DND-41 (cell line): ENCODE data around the gene ENTPD6.

ENCODE experiments used
- ATAC-seq: fragments of 200-7000 bp; cut with Tn5 transposase; 3 replicates; pipeline ENCODE4 v1.9.1; 2021; ENCODE audit warnings: low read depth; ENCODE audit not compliant: insufficient read depth
- DNase-seq: peaks from one replicate; pipeline ENCODE4 v3.0.0-alpha.2; 2020
- H2AFZ ChIP-seq: 2 replicates; pipeline ENCODE4 v1.6.0; 2012; ENCODE audit warnings: low read depth, low read length
- H3K27ac ChIP-seq: 2 replicates; pipeline ENCODE4 v1.5.1; 2012; ENCODE audit warnings: low read length, inconsistent platforms
- H3K27me3 ChIP-seq: fragments of 200-600 bp; sonication (generic); 2 replicates; pipeline ENCODE4 v1.6.0; 2012; ENCODE audit warnings: low read length, mild to moderate bottlenecking, inconsistent platforms; ENCODE audit not compliant: insufficient read depth, poor library complexity
- H3K36me3 ChIP-seq: 2 replicates; pipeline ENCODE4 v1.5.1; 2012; ENCODE audit warnings: low read length, inconsistent platforms; ENCODE audit not compliant: insufficient read depth
- H3K4me1 ChIP-seq: 2 replicates; pipeline ENCODE4 v1.5.1; 2012; ENCODE audit warnings: mild to moderate bottlenecking, low read length; ENCODE audit not compliant: insufficient read depth
- H3K4me2 ChIP-seq: 2 replicates; pipeline ENCODE4 v1.6.0; 2012; ENCODE audit warnings: mild to moderate bottlenecking, moderate library complexity, low read length, inconsistent platforms; ENCODE audit not compliant: insufficient read depth
- H3K4me3 ChIP-seq, 2 experiments: fragments of 200-600 bp in 1 of 2; shearing (Covaris generic) in 1 of 2; 2 replicates each; pipeline ENCODE4 v1.5.1; 2012 to 2016; ENCODE audit warnings: inconsistent platforms in 2 of 2, low read length in 2 of 2, mild to moderate bottlenecking in 2 of 2, low read depth in 1 of 2, moderate library complexity in 1 of 2
- H3K79me2 ChIP-seq: 2 replicates; pipeline ENCODE4 v1.6.0; 2012; ENCODE audit warnings: low read length, inconsistent platforms; ENCODE audit not compliant: insufficient read depth
- H3K9ac ChIP-seq: 2 replicates; pipeline ENCODE4 v1.6.0; 2012; ENCODE audit warnings: low read depth, mild to moderate bottlenecking, inconsistent platforms, low read length, moderate library complexity
- H3K9me3 ChIP-seq: 2 replicates; pipeline ENCODE4 v1.5.1; 2012; ENCODE audit warnings: low read length, moderate library complexity, mild to moderate bottlenecking, inconsistent platforms; ENCODE audit not compliant: insufficient read depth, severe bottlenecking
- H4K20me1 ChIP-seq: 2 replicates; pipeline ENCODE4 v1.6.0; 2012; ENCODE audit warnings: low read length; ENCODE audit not compliant: insufficient read depth
- CTCF ChIP-seq: IDR thresholded peaks from 2 replicates; pipeline ENCODE4 v1.5.1; 2012; ENCODE audit warnings: borderline replicate concordance, low read length, moderate library complexity, mild to moderate bottlenecking; ENCODE audit not compliant: poor library complexity, severe bottlenecking; ENCODE audit errors: extremely low read depth
- EZH2 ChIP-seq: IDR thresholded peaks from 3 replicates; pipeline ENCODE4 v1.6.1; 2012; ENCODE audit warnings: borderline replicate concordance, low read depth, mild to moderate bottlenecking, moderate library complexity, low read length, inconsistent platforms; ENCODE audit not compliant: severe bottlenecking

Gene ENTPD6

GRCh38 chr20:25193843-25194242 is 1.7 kb upstream of the ENTPD6 start:
- TF ChIP-seq EZH2 (no peak), CTCF (no peak)
- H3K9me3 ChIP-seq, result no peaks in the 10 kb centered on the region
- no peak overlapping the region for H3K4me2 ChIP-seq
- H2AFZ ChIP-seq, result no peak overlapping the region
- ATAC-seq (no peak), DNase-seq (no peak)
- no peaks in the 10 kb centered on the region for H3K27me3 ChIP-seq
- H3K79me2 ChIP-seq, result peaks cover 31% of the 10 kb centered on the region
- peaks cover 36% of the 10 kb centered on the region for H3K4me1 ChIP-seq
- H3K4me3 ChIP-seq, result no peak overlapping the region
- H3K36me3 ChIP-seq, result peaks cover 9% of the 10 kb centered on the region
- H3K27ac ChIP-seq, result no peak overlapping the region
- no peak overlapping the region for H3K9ac ChIP-seq
- H4K20me1 ChIP-seq, result peaks cover 17% of the 10 kb centered on the region; the same call in 1 of the 2 replicates

- H3K4me3 ChIP-seq, result peak overlapping the region in 1 of 2 experiments; percentile 91; a peak in 1 of 4 replicates
- 0 out of 2 replicates have a peak overlapping the region, but pooled peaks have one; percentile 96 for H3K9ac ChIP-seq
- peaks cover 40% of the 10 kb centered on the region for H3K4me1 ChIP-seq
- H3K27ac ChIP-seq, result peak overlapping the region; percentile 78
- no peaks in the 10 kb centered on the region for H3K9me3 ChIP-seq
- H3K4me2 ChIP-seq, result peak overlapping the region; percentile 98
- ATAC-seq, result no peak
- peaks cover 18% of the 10 kb centered on the region; the same call in 1 of the 2 replicates for H4K20me1 ChIP-seq
- peaks cover 9% of the 10 kb centered on the region for H3K36me3 ChIP-seq
- no peak overlapping the region for H2AFZ ChIP-seq
- H3K27me3 ChIP-seq, result no peaks in the 10 kb centered on the region
- DNase-seq, result no peak
- H3K79me2 ChIP-seq, result peaks cover 37% of the 10 kb centered on the region
- no peak for TF ChIP-seq EZH2
- TF ChIP-seq CTCF, result no peak
These were observed 1.1 kb upstream of the ENTPD6 start for GRCh38 chr20:25194333-25194972.

GRCh38 chr20:25195962-25196785 is 662 bp downstream of the ENTPD6 start:
- DNase-seq, result peak; percentile 60
- H2AFZ ChIP-seq, result peak overlapping the region; percentile 95
- H3K4me3 ChIP-seq, result peak overlapping the region; percentile 91 to 94
- peak overlapping the region; percentile 84 for H3K27ac ChIP-seq
- peaks cover 53% of the 10 kb centered on the region for H3K79me2 ChIP-seq
- H3K4me1 ChIP-seq, result peaks cover 40% of the 10 kb centered on the region
- H3K9me3 ChIP-seq, result no peaks in the 10 kb centered on the region
- H3K9ac ChIP-seq, result peak overlapping the region; percentile 96
- H3K4me2 ChIP-seq, result peak overlapping the region; percentile 98
- peak; percentile 50 for ATAC-seq
- TF ChIP-seq CTCF (no peak), EZH2 (no peak)
- no peaks in the 10 kb centered on the region for H3K27me3 ChIP-seq
- peaks cover 18% of the 10 kb centered on the region; the same call in 1 of the 2 replicates for H4K20me1 ChIP-seq
- H3K36me3 ChIP-seq, result peaks cover 9% of the 10 kb centered on the region
